HG03025 (cell line): ENCODE results near the gene TOGARAM2.
A peak's percentile ranks its signal among the peaks of the same experiment; 100 is the strongest.

ENCODE experiments used
- ATAC-seq: cut with Tn5 transposase; IDR thresholded peaks from one replicate; pipeline ENCODE4 v1.9.1; 2021; ENCODE audit warnings: mild to moderate bottlenecking, moderate library complexity; ENCODE audit not compliant: unreplicated experiment, low FRiP score

The TOGARAM2 gene

GRCh38 chr2:28995765-28996750 is 15.0 kb downstream of the TOGARAM2 start:
- no peak for ATAC-seq

- no peak for ATAC-seq
Observed at GRCh38 chr2:28997237-28997846, 16.2 kb downstream of the TOGARAM2 start.

GRCh38 chr2:28997847-28998735 is 17.0 kb downstream of the TOGARAM2 start:
- ATAC-seq, result no peak

GRCh38 chr2:29000481-29000880 is 19.4 kb downstream of the TOGARAM2 start:
- peak; percentile 77 for ATAC-seq

GRCh38 chr2:29000956-29001355 is 19.9 kb downstream of the TOGARAM2 start:
- no peak for ATAC-seq

- no peak for ATAC-seq
Observed at GRCh38 chr2:29001806-29002205, 20.7 kb downstream of the TOGARAM2 start.

- ATAC-seq, result no peak
Observed at GRCh38 chr2:29004755-29005154, 23.7 kb downstream of the TOGARAM2 start.

GRCh38 chr2:29005331-29005730 is 24.2 kb downstream of the TOGARAM2 start:
- ATAC-seq, result no peak

- ATAC-seq, result no peak
Observed at GRCh38 chr2:29006092-29006979, 25.2 kb downstream of the TOGARAM2 start.

GRCh38 chr2:29006980-29007301 is 25.8 kb downstream of the TOGARAM2 start:
- no peak for ATAC-seq

- no peak for ATAC-seq
Observed at GRCh38 chr2:29009270-29009669, 28.2 kb downstream of the TOGARAM2 start.

- ATAC-seq, result no peak
Observed at GRCh38 chr2:29009711-29010677, 28.9 kb downstream of the TOGARAM2 start.

GRCh38 chr2:29010946-29011345 is 29.8 kb downstream of the TOGARAM2 start:
- no peak for ATAC-seq

- no peak for ATAC-seq
Observed at GRCh38 chr2:29011418-29012060, 30.4 kb downstream of the TOGARAM2 start.

GRCh38 chr2:29012211-29012681 is 31.1 kb downstream of the TOGARAM2 start:
- no peak for ATAC-seq

GRCh38 chr2:29013057-29013780 is 32.1 kb downstream of the TOGARAM2 start:
- ATAC-seq, result no peak

GRCh38 chr2:29014331-29014730 is 33.2 kb downstream of the TOGARAM2 start:
- ATAC-seq, result no peak
